ENCODE measurements around the gene HCN4.
"Not testable (repeated sequence)": the region's sequence is repeated elsewhere in the genome, so short reads cannot be mapped to it uniquely, and the experiment has no call there.

Gene HCN4

DNA sequence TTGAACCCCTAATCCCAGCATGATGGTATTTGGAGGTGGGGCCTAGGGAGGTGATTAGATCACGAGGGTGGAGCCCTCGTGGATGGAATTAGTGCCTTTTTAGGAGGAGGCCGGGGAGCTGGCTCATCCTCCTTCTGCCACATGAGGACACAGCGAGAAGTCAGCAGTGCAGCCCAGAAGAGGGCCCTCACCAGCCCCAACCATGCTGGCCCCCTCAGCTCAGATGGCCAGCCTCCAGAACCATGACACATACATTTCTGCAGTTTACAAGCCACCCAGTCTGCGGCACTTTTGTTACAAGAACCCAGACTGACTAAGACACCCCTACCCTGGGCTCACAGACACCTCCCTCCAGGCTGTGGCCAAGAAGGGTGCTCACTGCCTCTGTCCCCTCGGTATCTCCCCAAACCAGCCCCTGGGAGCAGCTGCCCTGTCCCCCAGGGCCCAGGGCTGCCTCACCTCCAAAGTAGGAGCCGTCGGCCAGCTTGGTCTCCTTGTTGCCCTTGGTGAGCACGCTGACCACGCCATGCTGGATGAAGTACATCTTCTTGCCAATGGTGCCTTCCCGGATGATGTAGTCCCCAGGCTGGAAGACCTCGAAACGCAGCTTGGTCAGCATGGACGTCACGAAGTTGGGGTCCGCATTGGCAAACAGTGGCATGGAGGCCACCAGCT is 44.1 kb downstream of the HCN4 start:
- no peak for DNase-seq (ENCODE audit: low read depth)

GRCh38 chr15:73323956-73324355 is 44.8 kb downstream of the HCN4 start:
- DNase-seq (ENCODE audit: low read depth) = no peak

GRCh38 chr15:73323374-73323955 is 45.3 kb downstream of the HCN4 start:
- DNase-seq (ENCODE audit: low read depth) = no peak

DNA sequence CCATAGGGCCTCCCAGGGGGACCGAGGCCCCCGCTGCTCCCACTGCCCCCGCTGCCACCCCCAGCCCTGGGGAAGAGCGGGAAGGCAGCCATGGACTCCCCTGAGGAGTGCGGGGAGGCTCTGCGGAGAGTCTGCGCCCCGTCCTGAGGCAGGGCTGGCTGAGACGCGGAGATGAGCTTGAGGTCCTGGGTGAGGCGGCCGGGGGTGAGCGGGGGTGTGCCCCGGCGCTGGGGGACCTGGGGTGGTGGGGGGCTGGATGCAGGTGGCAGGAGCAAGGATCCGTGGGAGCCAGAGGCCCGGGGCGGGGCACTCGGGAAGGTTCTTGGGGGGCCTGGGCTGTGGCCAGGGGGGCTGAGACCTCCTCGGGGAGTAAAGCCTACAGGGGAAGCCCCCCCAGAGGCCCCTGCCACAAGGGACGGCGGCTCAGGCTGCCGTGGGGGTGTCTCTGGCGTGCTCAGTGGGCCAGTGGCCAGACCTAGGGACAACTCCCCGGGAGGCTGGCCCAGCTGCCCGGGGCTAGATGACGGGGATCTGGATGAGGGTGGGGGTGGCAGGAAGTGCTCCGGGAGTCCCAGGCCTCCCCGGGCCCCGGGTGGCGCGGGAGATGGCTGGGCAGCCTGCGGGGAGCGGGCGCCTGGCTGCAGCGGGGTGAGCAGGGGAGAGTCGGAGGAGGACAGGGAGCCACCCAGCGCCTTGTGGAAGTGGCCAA is 45.9 kb downstream of the HCN4 start:
- no peak for DNase-seq (ENCODE audit: low read depth)

- DNase-seq (ENCODE audit: low read depth) = no peak
These were observed 47.0 kb downstream of the HCN4 start for GRCh38 chr15:73321496-73322450.

GRCh38 chr15:73320619-73321180 is 48.1 kb downstream of the HCN4 start:
- no peak for DNase-seq (ENCODE audit: low read depth)

DNA sequence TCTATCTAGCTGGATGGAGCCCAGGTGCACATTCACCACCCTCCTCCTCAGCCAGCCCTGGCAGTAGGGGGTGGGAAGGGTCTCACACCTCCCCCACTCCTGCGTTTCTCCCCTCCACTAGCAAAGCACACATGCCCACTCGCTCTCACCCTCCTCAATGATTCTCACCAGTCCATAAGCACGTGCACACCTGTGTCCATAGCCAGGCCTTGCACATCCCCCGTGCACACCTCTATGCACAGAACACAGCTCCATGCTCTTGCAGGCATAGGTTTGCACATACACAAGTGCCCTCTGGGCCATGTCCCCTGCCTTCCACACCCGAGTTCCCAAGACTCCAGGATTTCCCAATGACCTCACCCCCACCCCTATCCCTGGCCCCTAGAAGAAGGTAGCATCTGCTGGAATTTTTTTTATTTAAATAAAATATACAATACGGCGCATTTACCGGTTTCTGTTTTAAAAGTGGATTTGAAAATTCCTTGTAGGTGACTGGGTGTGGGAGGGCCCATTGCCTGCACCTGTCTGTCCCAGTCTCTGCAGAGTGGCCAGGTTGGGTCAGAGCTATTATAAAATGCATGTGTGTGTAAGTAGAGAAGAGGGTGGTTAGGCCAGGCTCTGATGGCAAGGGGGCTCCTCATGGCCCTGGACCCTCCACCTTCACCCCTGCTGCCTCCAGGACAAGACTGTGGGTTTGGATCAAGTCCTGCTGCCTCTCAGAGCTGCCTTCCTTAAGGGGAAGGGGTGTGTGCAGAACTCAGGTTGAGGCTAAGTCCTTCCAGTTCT is 49.1 kb downstream of the HCN4 start:
- DNase-seq (ENCODE audit: low read depth) = no peak

- no peak for DNase-seq (ENCODE audit: low read depth)
These were observed 50.1 kb downstream of the HCN4 start for GRCh38 chr15:73318463-73319351.

GRCh38 chr15:73317651-73318462 is 50.9 kb downstream of the HCN4 start:
- DNase-seq (ENCODE audit: low read depth) = no peak

DNA sequence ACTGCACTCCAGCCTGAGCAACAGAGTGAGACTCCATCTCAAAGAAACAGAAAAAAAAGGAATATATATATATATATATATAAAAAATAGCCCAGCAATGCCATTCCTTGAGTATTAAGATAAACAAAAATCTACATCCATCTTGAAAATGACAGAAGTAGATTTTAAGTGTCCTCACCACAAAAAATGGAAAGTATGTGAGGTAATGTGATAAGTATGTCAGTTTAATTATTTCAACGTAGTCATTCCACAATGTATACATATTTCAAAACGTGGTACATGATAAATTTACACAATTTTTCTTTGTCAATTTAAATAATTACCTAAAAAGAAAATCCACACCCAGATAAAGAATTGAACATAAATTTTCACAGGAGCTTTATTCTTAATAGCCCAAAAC is 54.9 kb downstream of the HCN4 start:
- no peak for DNase-seq (ENCODE audit: low read depth)

- no peak for DNase-seq (ENCODE audit: low read depth)
These were observed 60.5 kb downstream of the HCN4 start for GRCh38 chr15:73308305-73308704.

- no peak for DNase-seq (ENCODE audit: low read depth)
These were observed 63.2 kb downstream of the HCN4 start for GRCh38 chr15:73305331-73306211.

DNA sequence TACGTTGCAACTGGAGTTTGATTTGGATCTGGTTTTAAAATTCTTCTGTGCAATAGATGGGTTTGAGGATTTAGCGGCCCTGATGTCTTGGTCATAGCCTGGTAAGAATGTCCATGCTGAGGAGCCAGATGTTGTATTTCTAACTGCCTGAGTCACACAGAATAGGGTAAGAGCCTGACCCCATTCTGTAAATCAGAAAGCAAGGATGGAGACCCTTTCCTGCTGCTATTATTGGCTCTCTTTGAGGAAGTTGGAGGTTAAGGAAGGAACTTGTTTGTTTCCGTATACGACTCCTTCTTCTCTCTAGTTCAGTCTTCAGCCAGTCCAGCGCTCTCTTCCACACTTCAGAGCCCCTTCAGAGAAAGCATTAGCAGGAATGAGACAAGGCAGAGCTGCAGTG is 65.1 kb downstream of the HCN4 start:
- DNase-seq (ENCODE audit: low read depth) = no peak

GRCh38 chr15:73300286-73300685 is 68.5 kb downstream of the HCN4 start:
- DNase-seq (ENCODE audit: low read depth) = not testable (repeated sequence)

GRCh38 chr15:73298522-73299245 is 70.1 kb downstream of the HCN4 start:
- no peak for DNase-seq (ENCODE audit: low read depth)

GRCh38 chr15:73296609-73297353 is 72.0 kb downstream of the HCN4 start:
- DNase-seq (ENCODE audit: low read depth) = no peak

Measured in activated T-cell treated with anti-CD3 and anti-CD28 coated beads for 48 hours (primary cell).